ENCODE data around the gene ESPL1.
A peak's percentile ranks its signal among the peaks of the same experiment; 100 is the strongest.

The ESPL1 gene

GRCh38 chr12:53267999-53268629, at the start of gene ESPL1:
Gene ESPL1, plus strand, starts transcription at chr12:53268299. Its CDS starts 468 bp downstream, at chr12:53268767.
- DNase-seq (ENCODE audit: low spot score) = peak; percentile 81

GRCh38 chr12:53218551-53219291, 49.4 kb upstream of the ESPL1 start:
- no peak for DNase-seq (ENCODE audit: low spot score)

- no peak for DNase-seq (ENCODE audit: low spot score)
Measured at GRCh38 chr12:53219292-53219955, 48.7 kb upstream of the ESPL1 start.

- DNase-seq (ENCODE audit: low spot score) = peak; percentile 59
Measured at GRCh38 chr12:53219956-53220693, 48.0 kb upstream of the ESPL1 start.

GRCh38 chr12:53220694-53221202, 47.4 kb upstream of the ESPL1 start:
- peak; percentile 96 for DNase-seq (ENCODE audit: low spot score)

- DNase-seq (ENCODE audit: low spot score) = peak; percentile 65
Measured at GRCh38 chr12:53221203-53222080, 46.7 kb upstream of the ESPL1 start.

GRCh38 chr12:53222170-53222721, 45.9 kb upstream of the ESPL1 start:
- no peak for DNase-seq (ENCODE audit: low spot score)

- no peak for DNase-seq (ENCODE audit: low spot score)
Measured at GRCh38 chr12:53222806-53223261, 45.3 kb upstream of the ESPL1 start.

- DNase-seq (ENCODE audit: low spot score) = peak; percentile 46
Measured at GRCh38 chr12:53223389-53224060, 44.6 kb upstream of the ESPL1 start.

GRCh38 chr12:53224061-53224896, 43.8 kb upstream of the ESPL1 start:
- DNase-seq (ENCODE audit: low spot score) = no peak

GRCh38 chr12:53224897-53225634, 43.0 kb upstream of the ESPL1 start:
- peak; percentile 45 for DNase-seq (ENCODE audit: low spot score)

- no peak for DNase-seq (ENCODE audit: low spot score)
Measured at GRCh38 chr12:53225635-53226424, 42.3 kb upstream of the ESPL1 start.

GRCh38 chr12:53226815-53227214, 41.3 kb upstream of the ESPL1 start:
- no peak for DNase-seq (ENCODE audit: low spot score)

GRCh38 chr12:53227341-53227740, 40.8 kb upstream of the ESPL1 start:
- DNase-seq (ENCODE audit: low spot score) = no peak

- no peak for DNase-seq (ENCODE audit: low spot score)
Measured at GRCh38 chr12:53227836-53228235, 40.3 kb upstream of the ESPL1 start.

GRCh38 chr12:53229454-53229853, 38.6 kb upstream of the ESPL1 start:
- no peak for DNase-seq (ENCODE audit: low spot score)

GRCh38 chr12:53230108-53230845, 37.8 kb upstream of the ESPL1 start:
- no peak for DNase-seq (ENCODE audit: low spot score)

All from AG08395 (cell line).